Muscle of arm (tissue), 12 donors: ENCODE data around the gene CAMK1. TPM values are rescaled to one million over a fixed set of nuclear protein-coding genes. Genes with fewer than 3 reads are reported as not detected.

Experiments used
- DNase-seq: peaks from one replicate; pipeline ENCODE4 v3.0.0-alpha.2; 2013
- polyA plus RNA-seq, 12 donors: library from polyadenylated mRNA; unstranded; fragments of 120-200 nt; gene quantifications; one replicate each; pipeline ENCODE4 v1.2.1, GENCODE V29; 2013; ENCODE audit not compliant: insufficient read length in 12 of 12

Gene CAMK1
- polyA plus RNA-seq, 12 donors, result 9.3 to 20.0 (median 12.7) TPM; not detected in 1

GRCh38 chr3:9712415-9712814 lies 57.3 kb downstream of the CAMK1 start:
- no peak for DNase-seq

GRCh38 chr3:9710174-9710739 lies 59.5 kb downstream of the CAMK1 start:
- DNase-seq, result no peak

Other genes starting within 250 kb of the CAMK1 start
- under 1 TPM in 4 of 12 donors, not detected in 8; 0.04 to 0.11 (median 0.05) TPM for gene LHFPL4, start 216.1 kb downstream of the CAMK1 start, polyA plus RNA-seq
- 10 to 100 TPM in 11 of 12 donors, not detected in 1; 18.1 to 36.3 (median 20.0) TPM for gene MTMR14, start 120.4 kb downstream of the CAMK1 start, polyA plus RNA-seq
- gene CPNE9, start 66.1 kb downstream of the CAMK1 start, polyA plus RNA-seq, result under 1 TPM in 1 of 12 donors, not detected in 11; 0.29 TPM
- 10 to 100 TPM in 10 of 12 donors, 1 to 10 TPM in 1, not detected in 1; 9.8 to 17.9 (median 12.3) TPM for gene BRPF1, start 38.2 kb downstream of the CAMK1 start, polyA plus RNA-seq
- gene OGG1, start 20.0 kb downstream of the CAMK1 start, polyA plus RNA-seq, result 10 to 100 TPM in 11 of 12 donors, not detected in 1; 22.1 to 74.2 (median 27.1) TPM
- gene TADA3, start 22.5 kb upstream of the CAMK1 start, polyA plus RNA-seq, result 10 to 100 TPM in 11 of 12 donors, not detected in 1; 48.4 to 60.5 (median 54.2) TPM
- gene ARPC4, start 23.1 kb upstream of the CAMK1 start, polyA plus RNA-seq, result 1,000 to 10,000 TPM in 1 of 12 donors, 100 to 1,000 TPM in 1, 10 to 100 TPM in 10; 64.5 to 2,172 (median 77.5) TPM
- gene TTLL3, start 40.3 kb upstream of the CAMK1 start, polyA plus RNA-seq, result 10 to 100 TPM in 11 of 12 donors, not detected in 1; 16.0 to 72.9 (median 30.7) TPM
- gene RPUSD3, start 74.1 kb upstream of the CAMK1 start, polyA plus RNA-seq, result 10 to 100 TPM in 11 of 12 donors, not detected in 1; 23.6 to 37.1 (median 28.2) TPM
- under 1 TPM in 9 of 12 donors, not detected in 3; 0.30 to 0.77 (median 0.46) TPM for gene CIDEC, start 110.3 kb upstream of the CAMK1 start, polyA plus RNA-seq
- 10 to 100 TPM in 11 of 12 donors, not detected in 1; 17.2 to 33.7 (median 29.6) TPM for gene JAGN1, start 120.7 kb upstream of the CAMK1 start, polyA plus RNA-seq
- gene IL17RE, start 132.9 kb upstream of the CAMK1 start, polyA plus RNA-seq, result 10 to 100 TPM in 2 of 12 donors, 1 to 10 TPM in 8, under 1 TPM in 1, not detected in 1; 0.96 to 67.6 (median 1.8) TPM
- 10 to 100 TPM in 11 of 12 donors, not detected in 1; 15.8 to 42.8 (median 23.4) TPM for gene IL17RC, start 147.2 kb upstream of the CAMK1 start, polyA plus RNA-seq
- gene CRELD1, start 163.9 kb upstream of the CAMK1 start, polyA plus RNA-seq, result 10 to 100 TPM in 11 of 12 donors, not detected in 1; 22.1 to 47.0 (median 31.3) TPM
- gene PRRT3, start 182.5 kb upstream of the CAMK1 start, polyA plus RNA-seq, result 1 to 10 TPM in 9 of 12 donors, under 1 TPM in 1, not detected in 2; 0.88 to 4.2 (median 1.8) TPM
- 10 to 100 TPM in 11 of 12 donors, not detected in 1; 33.9 to 49.8 (median 40.2) TPM for gene EMC3, start 216.9 kb upstream of the CAMK1 start, polyA plus RNA-seq